Activated naive CD4-positive, alpha-beta T cell treated with anti-CD3 and anti-CD28 coated beads, Interleukin-2, amount 50 U/mL, for 16 hours (primary cell): Measurements from ENCODE around the gene PASD1.
A peak's percentile ranks its signal among the peaks of the same experiment; 100 is the strongest.
"Not testable (repeated sequence)": the region's sequence is repeated elsewhere in the genome, so short reads cannot be mapped to it uniquely, and the experiment has no call there.

Source experiments
- DNase-seq: peaks from one replicate; pipeline ENCODE4 v3.0.0-alpha.2; 2020

The PASD1 gene

DNA sequence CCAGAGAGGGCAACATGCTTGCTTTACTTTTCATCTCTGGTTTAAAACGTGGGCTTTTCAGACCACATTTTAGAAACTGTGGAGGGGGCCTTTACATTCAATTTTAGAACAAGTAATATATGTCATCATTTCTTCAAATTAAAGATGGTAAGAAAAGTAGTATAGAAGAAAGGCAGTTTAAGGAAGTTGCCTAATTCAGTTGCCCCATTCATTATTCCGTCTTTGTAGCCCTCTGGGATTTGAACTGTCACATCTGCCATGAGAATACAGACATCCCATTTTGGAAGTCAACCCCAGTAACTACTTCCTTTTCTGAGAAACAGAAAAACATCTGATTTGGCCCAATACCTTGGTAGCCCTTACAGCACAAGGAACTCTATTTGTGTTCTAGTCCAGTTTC is 61.2 kb downstream of the PASD1 start:
- DNase-seq: no peak

DNA sequence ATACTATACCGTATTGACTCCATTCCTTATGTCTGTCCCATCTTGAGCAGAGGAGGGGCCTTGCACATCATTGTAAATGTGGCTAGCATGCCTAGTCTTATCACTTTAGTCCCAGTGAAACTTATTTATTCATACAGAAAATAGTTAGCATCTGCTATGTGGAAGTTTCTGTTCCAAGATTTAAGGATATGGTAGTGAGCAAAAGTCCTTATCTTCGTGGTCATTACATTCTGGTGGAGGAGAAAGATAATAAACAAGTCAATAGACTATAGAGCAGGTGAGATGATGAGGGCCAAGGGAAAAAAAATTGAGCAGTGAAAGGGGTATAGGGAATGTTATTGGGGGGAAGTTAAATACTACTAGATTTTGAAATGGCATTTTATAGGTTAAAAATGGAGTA is 68.3 kb downstream of the PASD1 start:
- DNase-seq: no peak

DNA sequence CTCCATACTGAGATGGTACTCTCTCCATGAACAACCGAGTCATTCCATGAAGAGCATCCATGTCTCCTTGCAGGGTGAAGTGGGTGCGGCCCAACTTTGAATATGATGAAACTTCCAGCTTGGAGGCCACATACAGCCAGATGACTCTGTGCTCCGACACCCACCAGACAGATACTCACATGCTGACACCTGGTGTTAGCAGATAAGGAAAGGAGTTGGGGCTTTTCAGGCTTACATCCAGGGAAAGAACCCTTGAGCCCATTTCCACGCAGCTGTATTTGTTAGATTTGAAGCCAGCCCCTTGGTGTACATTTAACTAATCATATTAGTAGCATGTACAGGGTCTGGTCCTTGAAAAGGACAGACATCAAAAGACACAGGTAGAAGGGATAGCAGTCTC is 69.7 kb downstream of the PASD1 start:
- no peak for DNase-seq

DNA sequence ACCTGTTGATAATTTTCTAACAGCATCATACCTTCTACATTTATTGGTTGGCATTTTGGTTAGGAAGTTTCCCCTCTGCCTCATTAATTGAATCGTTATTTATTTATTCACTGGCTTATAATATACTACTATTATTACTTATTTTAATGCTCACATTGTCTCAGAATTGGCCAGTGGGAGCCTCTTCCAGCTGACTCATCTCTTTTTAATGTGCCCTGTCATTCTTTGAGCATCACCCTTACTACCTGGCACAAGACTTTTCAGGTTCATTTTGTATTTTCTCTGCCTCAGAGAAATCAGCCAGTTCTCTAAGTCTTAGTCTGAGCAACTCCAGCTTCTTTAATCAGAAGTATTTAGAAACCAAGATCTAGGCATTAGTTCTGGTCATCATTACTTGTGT is 71.5 kb downstream of the PASD1 start:
- DNase-seq: no peak

DNA sequence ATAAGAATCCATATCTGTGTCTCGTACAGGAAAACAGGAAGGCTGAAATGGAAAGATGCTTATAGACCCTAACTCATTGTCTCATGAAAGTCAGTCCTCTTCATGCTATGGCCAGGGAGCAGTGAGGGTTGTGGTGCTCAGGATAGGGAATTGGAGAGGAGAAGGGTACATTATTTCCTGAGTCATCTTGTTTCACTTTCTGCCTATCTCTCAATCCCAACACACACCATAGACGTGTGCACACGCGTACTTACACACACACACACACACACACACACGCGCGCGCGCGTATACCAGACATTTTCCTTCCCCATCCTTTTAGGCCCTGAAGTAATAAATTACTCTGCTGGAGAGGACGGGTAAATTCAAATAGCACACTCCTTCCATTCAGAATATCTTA is 78.1 kb downstream of the PASD1 start:
- no peak for DNase-seq

DNA sequence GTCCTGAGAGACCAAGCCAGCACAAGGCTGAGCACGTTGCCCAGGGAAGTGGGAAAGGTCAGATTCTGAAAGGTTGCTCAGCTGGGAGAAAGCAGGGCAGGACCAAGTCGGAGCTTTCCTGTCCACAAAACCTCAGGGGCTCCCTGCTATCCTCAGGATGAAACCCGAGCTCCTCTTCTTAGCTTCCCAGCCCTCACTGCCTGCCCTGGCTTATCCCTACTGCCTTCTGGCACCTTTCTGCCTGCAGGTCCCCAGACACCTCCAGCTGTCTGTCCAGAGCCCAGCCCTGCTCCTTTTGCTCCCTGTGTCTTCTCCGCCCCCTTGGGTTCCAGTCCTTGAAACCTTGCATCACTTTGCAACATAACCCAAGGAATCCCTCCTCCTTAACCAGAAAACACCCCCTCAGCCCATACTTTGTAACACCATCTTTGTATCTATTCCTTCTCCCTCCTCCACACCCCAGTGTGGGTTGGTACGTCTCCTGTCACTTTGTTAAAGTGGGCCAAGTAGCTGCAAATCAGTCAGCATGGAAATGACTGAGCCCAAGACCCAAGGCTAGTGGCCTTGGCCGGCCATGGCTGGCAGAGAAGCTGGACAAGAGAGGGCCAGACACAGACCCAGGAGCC is 111.8 kb downstream of the PASD1 start:
- DNase-seq: no peak

DNA sequence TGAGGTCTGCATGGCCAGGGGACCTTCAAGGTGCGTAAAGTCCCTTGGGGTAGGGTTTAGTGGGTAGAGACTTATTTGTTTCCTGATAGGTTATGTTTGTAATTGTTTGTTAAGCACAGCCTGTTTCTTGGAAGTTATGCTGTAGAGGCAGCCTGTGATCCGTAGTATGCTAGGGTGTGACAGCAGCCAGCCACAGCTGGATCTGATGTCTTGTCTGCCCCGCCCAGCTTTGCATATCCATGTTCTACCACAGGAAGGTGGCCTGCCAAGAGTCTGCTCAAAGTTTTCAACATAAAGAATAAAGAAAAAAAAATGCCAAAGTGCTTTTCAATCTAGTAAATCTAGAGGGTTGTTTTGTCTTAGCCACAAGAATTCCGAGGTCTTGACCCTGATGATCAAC is 112.7 kb downstream of the PASD1 start:
- no peak for DNase-seq

DNA sequence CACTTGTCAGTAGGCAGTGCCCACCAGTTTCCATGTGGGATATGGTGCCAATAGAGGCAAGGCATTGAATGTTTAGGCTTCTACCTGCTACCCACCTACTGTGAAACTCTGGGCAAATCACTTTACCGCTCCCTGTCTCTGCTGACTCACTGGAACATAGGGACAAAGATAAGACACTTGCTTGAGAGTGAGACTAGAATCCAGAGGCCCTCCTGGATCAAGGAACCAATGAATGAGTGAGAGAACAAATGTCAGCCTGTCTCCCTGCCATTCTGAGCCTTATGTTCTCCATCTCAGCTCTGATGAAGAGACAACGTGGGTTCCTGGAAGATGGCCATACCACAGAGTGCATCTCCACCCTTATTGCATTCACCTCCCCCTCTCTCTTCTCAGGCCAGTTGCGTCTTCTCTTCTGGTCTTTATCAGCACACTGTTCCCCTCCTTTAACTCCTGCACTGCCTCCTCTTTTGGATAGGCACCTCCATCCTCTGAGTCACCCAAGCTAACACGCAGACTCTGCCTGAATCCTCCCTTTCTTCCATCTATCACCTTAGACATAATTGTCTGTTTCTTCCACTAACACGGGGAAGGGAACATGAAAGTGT is 116.4 kb downstream of the PASD1 start:
- no peak for DNase-seq

DNA sequence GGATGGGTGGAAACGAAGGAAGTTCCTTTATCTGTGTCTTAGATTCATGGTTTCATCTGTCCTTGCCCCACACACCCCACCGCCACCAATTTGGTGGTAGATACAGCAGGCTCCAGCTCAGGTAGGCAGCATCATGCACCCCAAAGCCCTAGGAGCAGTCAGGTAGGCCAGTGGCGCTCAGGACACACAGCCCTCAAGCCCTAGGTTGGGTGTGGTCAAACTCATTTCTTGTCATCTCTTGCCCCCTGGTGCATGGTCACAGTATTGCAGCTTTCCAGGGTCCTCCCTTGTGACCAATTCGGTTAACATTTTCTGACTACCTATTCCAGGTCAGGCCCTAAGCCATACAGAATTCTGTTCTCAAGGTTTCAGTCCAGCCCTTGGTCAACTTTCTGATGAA is 117.3 kb downstream of the PASD1 start:
- DNase-seq: peak; percentile 46

DNA sequence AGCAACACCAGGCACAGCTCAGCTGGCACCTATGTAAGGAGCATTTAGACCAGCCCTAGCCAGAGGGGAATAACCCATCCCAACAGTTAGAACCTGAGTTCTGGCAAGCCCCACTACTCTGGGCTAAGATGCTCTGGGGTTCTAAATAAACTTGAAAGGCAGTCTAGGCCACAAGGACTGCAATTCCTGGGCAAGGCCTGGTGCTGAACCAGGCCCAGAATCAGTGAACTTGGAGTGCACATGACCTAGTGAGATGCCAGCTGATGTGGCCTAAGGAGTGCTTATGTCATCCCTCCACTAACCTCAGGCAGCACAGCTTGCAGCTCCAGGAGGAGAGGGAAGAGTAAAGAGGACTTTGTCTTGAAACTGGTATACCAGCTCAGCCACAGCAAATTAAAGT is 124.2 kb downstream of the PASD1 start:
- DNase-seq: no peak

DNA sequence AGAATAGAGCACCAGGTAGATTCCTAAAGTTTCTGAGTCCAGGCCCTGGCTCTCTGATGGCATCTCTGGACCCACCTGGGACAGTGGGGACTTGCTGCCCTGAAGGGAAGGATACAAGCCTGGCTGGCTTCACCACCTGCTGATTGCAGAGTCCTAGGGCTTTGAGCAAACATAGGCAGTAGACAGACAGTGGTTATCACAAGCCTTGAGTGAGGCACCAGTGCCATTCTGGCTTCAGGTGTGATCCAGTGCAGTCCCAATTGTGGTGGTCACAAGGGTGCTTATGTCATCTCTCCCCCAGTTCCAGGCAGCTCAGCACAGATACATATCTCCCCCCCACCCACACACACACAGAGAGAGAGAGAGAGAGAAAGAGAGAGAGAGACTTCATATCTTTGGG is 125.2 kb downstream of the PASD1 start:
- DNase-seq: no peak

DNA sequence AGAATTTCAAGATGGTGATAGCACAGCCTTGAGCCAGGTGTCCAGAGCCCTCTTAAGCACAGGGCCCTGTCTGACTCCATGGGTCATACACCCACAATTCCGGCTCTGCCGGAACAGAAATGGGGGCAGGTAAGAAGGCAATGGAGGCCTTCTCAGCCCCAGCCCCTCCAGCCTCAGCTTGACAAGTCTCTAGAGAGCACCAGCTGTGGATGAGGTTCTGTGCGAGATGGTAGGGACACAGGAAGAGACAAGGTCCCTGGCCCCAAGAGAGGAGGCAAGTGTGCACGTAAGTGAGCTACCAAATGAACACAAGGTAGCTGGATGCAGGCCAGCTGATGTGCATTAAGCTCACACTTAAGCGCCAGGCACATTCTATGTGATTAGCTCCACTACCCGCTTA is 129.3 kb downstream of the PASD1 start:
- DNase-seq: no peak

DNA sequence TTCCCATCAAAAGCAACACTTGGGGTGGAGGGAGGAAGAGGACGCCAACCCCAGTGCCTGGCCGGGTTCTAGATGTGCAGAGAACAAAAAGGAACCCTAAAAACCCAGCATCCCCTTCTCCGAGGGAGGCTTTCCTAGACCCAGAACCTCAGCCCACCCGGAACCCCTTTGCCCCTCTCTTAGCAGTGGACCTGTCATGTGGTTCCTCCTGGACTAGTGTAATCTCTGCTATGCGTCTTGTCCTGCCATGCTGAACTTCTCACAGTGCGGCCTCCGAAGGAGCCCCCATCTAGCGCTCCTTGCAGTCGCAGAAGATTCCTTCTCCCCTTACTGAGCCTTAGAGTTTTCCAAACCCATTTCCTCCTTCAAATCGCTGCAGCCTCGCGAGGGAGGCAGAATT is 130.6 kb downstream of the PASD1 start:
- no peak for DNase-seq

DNA sequence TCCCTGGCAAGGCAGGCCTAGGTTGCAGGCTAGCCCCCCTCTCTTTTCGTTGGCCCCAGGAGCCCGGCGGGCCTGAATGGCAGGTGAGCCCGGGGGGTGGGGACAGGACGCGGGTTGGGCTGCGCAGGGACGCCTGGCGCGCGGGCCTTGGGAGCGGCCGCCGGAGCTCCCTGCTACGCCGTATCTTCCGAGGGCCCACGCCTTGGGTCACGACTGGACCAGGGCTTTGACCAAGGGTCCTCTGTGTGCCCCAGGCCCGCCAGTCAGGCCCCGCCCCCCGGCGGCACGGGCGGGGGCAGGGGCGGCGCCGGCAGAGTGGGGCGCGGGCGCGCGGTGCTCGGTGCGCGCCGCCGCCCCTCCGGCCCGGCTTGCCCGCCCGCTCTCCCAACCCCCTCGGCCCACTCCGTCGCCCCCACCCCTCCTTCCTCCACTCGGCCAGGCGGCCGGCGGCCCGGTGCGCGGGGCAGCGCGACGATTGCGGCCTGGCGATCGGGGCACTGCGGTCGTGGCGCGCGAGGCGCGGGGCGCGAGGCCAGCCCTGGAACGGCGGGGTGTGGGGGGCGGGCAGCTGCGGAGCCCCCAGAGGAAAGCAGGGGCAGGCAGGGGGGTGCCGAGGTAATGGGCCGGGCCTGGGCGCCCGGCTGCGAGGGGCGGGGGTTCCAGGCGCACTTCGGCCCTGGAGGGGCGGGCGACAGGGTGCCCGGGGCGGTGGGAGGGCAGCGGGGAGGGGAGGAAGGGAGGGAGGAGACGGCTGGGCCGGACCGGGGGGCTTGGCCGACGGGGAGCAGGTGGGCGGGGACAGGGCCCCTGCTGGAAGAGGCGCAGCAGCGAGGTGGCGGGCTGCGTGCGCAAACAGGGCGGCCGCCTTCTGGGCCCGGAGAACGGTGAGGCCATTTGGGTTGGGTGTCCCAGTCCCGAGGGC is 131.4 kb downstream of the PASD1 start, which contains the start of gene PRRG3:
TSS of gene PRRG3 (plus strand) at position 798 of the 922 bp plus-strand sequence. CDS start 3,357 bp downstream, outside the sequence.
- DNase-seq: no peak

DNA sequence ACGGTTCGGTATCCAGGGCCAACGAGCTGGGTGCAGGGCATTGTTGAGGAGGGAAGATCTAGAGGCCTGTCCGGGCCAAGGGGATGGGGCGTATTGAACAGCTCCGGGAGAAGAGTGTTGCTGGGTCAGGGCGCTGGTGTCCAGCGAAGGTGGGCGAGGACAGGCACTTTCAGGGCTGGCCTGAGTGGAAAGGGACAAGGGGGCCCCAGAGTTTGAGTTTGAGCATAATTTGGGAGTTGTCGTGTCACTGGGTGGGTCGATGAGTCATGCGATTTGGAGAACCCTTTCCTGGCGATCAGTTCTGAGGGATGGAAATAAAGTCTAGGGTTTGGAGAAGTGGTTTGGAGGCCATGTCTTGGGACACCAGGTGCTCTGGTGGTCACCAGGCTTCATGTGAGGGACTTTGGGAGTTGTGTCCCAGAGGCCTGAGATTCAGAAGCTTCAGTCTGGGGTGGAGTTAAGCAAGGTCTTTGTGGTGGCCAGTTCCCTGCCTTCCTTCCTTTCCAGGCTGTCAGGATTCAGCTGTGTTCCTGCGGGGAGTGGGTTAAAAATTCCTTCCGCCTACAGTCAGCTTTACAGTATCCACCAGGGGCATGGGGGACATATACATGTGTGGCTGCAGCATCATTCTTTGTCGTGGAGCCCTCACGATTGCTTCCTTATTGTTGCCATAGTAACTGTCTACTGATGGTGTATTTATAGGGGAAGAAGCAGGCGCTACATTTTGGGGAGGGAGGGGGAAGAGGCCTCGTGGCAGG is 132.3 kb downstream of the PASD1 start:
- DNase-seq: no peak

DNA sequence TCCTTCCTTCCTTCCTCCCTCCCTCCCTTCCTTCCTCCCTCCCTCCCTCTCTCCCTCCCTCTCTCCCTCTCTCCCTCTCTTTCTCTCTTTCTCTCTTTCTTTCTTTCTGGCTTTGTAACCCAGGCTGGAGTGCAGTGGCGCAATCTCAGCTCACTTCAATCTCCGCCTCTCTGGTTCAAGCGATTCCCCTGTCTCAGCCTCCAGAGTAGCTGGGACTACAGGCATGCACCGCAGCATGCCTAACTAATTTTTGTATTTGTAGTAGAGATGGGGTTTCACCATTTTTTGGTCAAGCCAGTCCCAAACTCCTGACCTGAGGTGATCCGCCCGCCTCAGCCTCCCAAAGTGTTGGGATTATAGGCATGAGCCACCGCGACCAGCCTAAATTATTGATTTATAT is 133.6 kb downstream of the PASD1 start:
- DNase-seq: not testable (repeated sequence)

DNA sequence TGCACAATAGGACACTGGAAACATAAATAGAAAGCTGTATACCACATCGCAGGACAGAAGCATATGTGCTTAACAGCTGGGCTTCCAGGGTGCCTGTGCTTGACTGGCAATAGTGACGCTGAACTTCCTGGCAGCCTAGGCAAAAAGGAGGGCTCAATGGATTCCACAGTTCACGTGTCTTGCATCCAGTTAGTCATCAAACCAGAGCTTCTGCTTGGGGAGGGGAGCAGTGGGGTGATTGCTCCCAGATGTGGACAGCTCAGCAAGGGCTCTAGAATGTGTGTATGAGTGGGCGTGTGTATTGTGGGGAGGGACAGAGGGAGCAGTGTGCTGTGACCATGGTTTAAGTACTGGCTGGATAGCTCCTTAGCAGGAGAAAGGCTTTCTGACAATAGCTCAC is 134.0 kb downstream of the PASD1 start:
- DNase-seq: no peak

DNA sequence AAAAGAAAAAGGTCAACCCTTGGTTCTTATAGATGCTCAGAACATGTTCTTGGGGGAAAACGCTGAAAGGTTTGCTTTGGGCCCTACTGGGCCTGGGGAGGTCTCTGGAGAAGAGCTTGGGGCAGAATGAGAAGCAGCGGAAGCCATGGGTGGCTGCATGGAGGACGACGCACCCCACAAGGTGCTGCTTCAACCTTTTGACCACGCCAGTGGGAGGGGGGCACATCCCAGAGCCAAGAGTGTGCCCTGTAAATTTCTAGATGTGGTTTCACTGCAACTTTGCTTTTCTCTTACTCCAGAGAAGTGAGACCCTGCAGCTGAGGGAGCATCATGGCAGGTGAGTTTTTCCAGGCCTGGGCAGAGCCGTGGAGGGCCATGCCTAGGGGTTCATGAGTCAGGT is 135.0 kb downstream of the PASD1 start:
- DNase-seq: no peak

DNA sequence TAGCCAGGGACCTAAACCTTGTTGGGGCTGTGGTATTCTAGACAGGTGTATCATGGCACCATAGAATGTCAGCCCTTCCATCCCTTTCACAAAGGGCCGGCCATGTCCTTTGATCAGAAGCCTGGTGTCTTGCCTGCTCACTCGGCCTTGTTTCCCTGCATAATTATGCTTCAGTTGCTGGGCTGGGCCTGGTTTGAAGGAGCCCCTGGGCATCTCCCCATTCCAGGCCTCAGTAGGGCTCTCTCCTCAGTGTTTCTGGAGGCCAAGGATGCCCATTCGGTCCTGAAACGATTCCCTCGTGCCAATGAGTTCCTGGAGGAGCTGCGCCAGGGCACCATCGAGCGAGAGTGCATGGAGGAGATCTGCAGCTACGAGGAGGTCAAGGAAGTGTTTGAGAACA is 136.3 kb downstream of the PASD1 start:
- DNase-seq: no peak

DNA sequence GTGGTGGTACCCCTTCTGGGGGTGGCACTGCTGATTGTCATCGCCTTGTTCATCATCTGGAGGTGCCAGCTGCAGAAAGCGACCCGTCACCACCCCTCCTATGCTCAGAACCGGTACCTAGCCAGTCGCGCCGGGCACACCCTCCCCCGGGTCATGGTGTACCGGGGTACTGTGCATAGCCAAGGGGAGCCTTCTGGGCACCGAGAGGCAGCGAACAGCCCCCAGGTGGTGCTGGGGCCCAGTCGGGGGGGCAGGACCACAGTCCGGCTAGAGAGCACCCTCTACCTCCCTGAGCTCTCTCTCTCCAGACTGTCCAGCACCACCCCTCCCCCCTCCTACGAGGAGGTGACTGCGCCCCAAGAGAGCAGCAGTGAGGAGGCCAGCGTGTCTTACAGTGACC is 137.1 kb downstream of the PASD1 start:
- no peak for DNase-seq

DNA sequence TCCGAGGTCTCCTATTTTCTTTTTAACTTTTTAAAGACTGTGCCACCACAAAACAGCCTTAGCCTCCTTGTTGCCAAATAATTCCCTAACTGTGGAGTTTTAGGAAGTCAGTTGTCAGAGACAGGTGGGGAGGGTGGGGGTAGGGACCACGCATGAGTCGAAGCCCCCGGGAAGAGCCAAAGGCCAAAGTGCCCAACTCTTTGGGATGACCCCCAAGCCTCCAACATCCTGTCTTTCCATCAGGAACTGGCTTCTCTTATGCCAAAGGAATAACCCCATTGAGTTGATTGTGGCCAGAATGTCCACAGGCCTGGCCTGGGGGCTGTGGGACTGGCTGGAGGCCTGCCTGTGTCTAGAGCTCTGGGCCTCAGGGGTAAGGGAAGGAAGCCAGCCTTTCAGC is 137.6 kb downstream of the PASD1 start:
- DNase-seq: no peak

DNA sequence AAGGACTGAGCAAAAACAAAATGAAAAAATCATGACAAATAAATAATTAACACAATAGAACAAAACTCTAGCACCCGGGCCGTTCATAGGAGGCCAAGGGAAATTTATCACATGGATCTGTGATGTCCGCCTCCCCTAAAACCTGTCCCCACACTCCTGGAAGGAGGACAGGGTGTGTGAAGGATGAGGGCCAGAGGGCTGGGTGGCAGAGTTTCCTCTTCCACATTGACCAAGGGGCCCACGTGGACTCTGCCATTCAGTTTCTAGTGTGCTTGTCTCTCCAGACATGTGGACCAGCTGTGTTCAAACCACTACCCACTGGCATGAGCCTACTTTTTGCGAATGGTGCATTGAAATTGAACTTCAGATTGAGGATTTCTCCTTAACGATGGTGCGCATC is 138.1 kb downstream of the PASD1 start:
- DNase-seq: no peak

DNA sequence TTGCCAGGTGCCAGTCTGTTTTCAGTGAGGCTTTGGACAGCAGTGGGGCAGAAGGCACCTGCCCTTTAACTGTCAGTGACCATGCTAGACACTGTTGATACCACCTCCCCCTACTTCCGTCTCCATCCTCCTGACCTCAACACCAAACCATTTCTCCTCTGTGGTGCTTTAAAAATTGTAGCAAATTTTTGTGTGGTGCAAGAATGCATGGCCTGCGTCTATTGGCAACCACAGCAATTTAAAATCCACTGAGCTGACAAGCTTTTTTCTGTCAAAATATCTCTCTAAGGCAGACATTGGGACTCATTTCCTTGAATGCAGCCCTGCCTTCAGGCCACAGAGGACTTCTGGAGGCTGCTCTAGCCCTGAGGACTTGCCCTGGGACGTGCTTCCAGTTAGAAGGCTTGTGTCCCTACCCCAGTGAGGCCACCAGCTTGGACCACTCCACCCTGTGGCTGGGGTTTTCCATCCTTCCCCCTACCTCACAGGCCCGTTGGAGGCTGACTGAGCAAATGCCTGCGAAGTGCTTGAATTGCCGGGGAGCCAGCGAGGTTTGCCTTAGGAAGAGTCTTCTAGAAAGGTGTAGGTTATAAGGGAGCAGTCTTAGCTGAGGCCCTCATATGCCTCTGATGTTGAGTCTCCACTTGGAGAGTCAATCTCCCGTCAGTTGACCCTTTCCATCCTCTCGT is 138.7 kb downstream of the PASD1 start:
- DNase-seq: no peak
